Body of pancreas (tissue), 4 donors: ENCODE results near the gene VWA8.

Experiments used
- CTCF ChIP-seq, 7 experiments: fragments of 450-650 bp in 4 of 7; fragments of 200-600 bp in 3 of 7; sonication (generic) in 3 of 7; IDR thresholded peaks; one replicate each; pipeline ENCODE4 v1.5.1; 2016 to 2019; ENCODE audit warnings: antibody characterized with exemption in 7 of 7
- POLR2A ChIP-seq, 3 donors: fragments of 450-650 bp; IDR thresholded peaks; one replicate each; pipeline ENCODE4 v1.6.1; 2016; ENCODE audit warnings: antibody characterized with exemption in 3 of 3, mild to moderate bottlenecking in 2 of 3

GRCh38 chr13:41605319-41606285 lies 355.3 kb downstream of the VWA8 start:
- TF ChIP-seq CTCF (IDR thresholded peaks at IDR 0.05) (no peak), POLR2A (IDR thresholded peaks at IDR 0.05) (no peak)
